D721Med (cell line): ENCODE results near the gene UBE2Q1.

ENCODE experiments used
- DNase-seq: peaks from one replicate; pipeline ENCODE4 v3.0.0; 2011; ENCODE audit warnings: low spot score; ENCODE audit not compliant: insufficient read length
- FAIRE-seq: peaks from 2 replicates; lab custom pipeline; 2011; peaks lifted over from hg19 to GRCh38; lab: Jason Lieb, UNC
- CTCF ChIP-seq: IDR thresholded peaks from 2 replicates; pipeline ENCODE4 v1.5.1; 2012; ENCODE audit warnings: mild to moderate bottlenecking, control low read depth; ENCODE audit not compliant: insufficient read depth; ENCODE audit errors: missing control alignments

Gene UBE2Q1

DNA sequence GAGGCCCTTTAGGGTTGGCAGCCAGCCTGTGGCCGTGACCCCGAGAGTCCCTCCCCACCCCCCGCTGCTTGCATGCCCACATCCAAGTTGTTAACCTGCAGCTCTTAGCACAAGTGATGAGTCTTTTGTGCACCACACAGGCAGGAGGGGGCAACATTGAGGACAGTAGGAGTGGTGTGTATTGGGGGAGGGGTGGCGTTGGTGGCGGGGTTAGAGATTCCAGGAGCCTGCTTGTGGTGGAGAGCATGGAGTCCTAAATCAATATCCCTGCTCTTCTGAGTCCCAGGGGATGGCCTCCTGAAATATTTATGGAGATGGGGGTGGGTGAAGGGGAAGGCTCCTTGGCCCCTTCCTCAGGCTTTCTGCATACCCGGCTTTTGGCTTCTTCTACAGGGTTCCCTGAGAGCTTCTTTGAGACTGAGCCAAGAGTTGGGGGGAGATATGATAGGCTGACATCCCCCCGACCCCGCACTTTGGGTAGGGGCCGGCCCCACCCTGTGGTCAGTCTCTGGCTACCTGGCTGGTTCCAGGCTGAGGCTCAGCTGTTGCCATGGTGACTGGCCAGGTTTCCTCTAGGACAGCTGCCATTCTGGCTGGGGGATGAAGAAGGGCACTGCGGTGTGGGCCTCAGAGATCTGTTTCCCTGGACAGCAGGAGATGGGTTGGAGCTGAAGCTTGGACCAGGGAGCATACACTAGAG, 14.2 kb upstream of the UBE2Q1 start:
- DNase-seq (no peak), FAIRE-seq (no peak)
- no peak for TF ChIP-seq CTCF

- TF ChIP-seq CTCF: no peak
- FAIRE-seq (no peak), DNase-seq (no peak)
Observed at GRCh38 chr1:154571964-154572288, 13.5 kb upstream of the UBE2Q1 start.

DNA sequence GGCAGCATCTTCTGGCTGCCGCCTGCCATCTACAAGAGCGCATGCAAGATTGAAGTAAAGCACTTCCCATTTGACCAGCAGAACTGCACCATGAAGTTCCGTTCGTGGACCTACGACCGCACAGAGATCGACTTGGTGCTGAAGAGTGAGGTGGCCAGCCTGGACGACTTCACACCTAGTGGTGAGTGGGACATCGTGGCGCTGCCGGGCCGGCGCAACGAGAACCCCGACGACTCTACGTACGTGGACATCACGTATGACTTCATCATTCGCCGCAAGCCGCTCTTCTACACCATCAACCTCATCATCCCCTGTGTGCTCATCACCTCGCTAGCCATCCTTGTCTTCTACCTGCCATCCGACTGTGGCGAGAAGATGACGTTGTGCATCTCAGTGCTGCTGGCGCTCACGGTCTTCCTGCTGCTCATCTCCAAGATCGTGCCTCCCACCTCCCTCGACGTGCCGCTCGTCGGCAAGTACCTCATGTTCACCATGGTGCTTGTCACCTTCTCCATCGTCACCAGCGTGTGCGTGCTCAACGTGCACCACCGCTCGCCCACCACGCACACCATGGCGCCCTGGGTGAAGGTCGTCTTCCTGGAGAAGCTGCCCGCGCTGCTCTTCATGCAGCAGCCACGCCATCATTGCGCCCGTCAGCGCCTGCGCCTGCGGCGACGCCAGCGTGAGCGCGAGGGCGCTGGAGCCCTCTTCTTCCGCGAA, 12.9 kb upstream of the UBE2Q1 start:
- FAIRE-seq (no peak), DNase-seq (no peak)
- TF ChIP-seq CTCF: no peak

- TF ChIP-seq CTCF: no peak
- FAIRE-seq: no peak
Observed at GRCh38 chr1:154568157-154568815, 9.8 kb upstream of the UBE2Q1 start.

GRCh38 chr1:154567386-154568156, 9.1 kb upstream of the UBE2Q1 start, which contains the start of gene CHRNB2:
TSS of gene CHRNB2 (plus strand) at chr1:154567778. CDS start at chr1:154568045, 267 bp downstream.
- FAIRE-seq (no peak), DNase-seq (peak; percentile 99)
- TF ChIP-seq CTCF: no peak

More at GRCh38 chr1:154568157-154568815, 9.8 kb upstream of the UBE2Q1 start:
- no peak for DNase-seq

- DNase-seq: no peak
- FAIRE-seq: no peak
- no peak for TF ChIP-seq CTCF
Observed at GRCh38 chr1:154565876-154566275, 7.4 kb upstream of the UBE2Q1 start.
